Measurements from ENCODE around the gene RAP1GAP2. TPM values are rescaled to one million over a fixed set of nuclear protein-coding genes. Genes with fewer than 3 reads are reported as not detected.

Gene RAP1GAP2
- total RNA-seq, 1 donor from 2014 or later = 17.9 TPM

- ATAC-seq = peak; percentile 22
Measured at GRCh38 chr17:3003296-3004149, 207.3 kb downstream of the RAP1GAP2 start.

- ATAC-seq = peak; percentile 88
Measured at GRCh38 chr17:3004150-3004801, 208.0 kb downstream of the RAP1GAP2 start.

GRCh38 chr17:3004925-3005324 is 208.7 kb downstream of the RAP1GAP2 start:
- peak; percentile 3 for ATAC-seq

GRCh38 chr17:3005696-3006095 is 209.5 kb downstream of the RAP1GAP2 start:
- no peak for ATAC-seq

GRCh38 chr17:3006801-3007200 is 210.6 kb downstream of the RAP1GAP2 start:
- ATAC-seq = no peak

GRCh38 chr17:3007651-3008121 is 211.4 kb downstream of the RAP1GAP2 start:
- ATAC-seq = no peak

- no peak for ATAC-seq
Measured at GRCh38 chr17:3008336-3009288, 212.4 kb downstream of the RAP1GAP2 start.

- ATAC-seq = no peak
Measured at GRCh38 chr17:3009411-3009920, 213.2 kb downstream of the RAP1GAP2 start.

- no peak for ATAC-seq
Measured at GRCh38 chr17:3011891-3012290, 215.7 kb downstream of the RAP1GAP2 start.

GRCh38 chr17:3012926-3013581 is 216.8 kb downstream of the RAP1GAP2 start:
- peak; percentile 83 for ATAC-seq

- no peak for ATAC-seq
Measured at GRCh38 chr17:3015890-3016289, 219.7 kb downstream of the RAP1GAP2 start.

GRCh38 chr17:3017936-3018335 is 221.7 kb downstream of the RAP1GAP2 start:
- ATAC-seq = peak; percentile 9

- no peak for ATAC-seq
Measured at GRCh38 chr17:3019761-3020160, 223.5 kb downstream of the RAP1GAP2 start.

GRCh38 chr17:3020381-3020780 is 224.1 kb downstream of the RAP1GAP2 start:
- ATAC-seq = no peak

- ATAC-seq = no peak
Measured at GRCh38 chr17:3022197-3022596, 226.0 kb downstream of the RAP1GAP2 start.

- ATAC-seq = no peak
Measured at GRCh38 chr17:3024346-3024745, 228.1 kb downstream of the RAP1GAP2 start.

GRCh38 chr17:3025421-3026124 is 229.3 kb downstream of the RAP1GAP2 start:
- ATAC-seq = no peak

- no peak for ATAC-seq
Measured at GRCh38 chr17:3026125-3026855, 230.1 kb downstream of the RAP1GAP2 start.

GRCh38 chr17:3026856-3027751 is 230.9 kb downstream of the RAP1GAP2 start:
- ATAC-seq = no peak
